Measurements from ENCODE around the gene HLA-DRA.

The HLA-DRA gene

GRCh38 chr6:32439602-32440214 is at the start of gene HLA-DRA:
HLA-DRA (plus strand) TSS chr6:32439887; CDS start chr6:32439951, 64 bp downstream.
- DNase-seq (ENCODE audit: low read depth), result peak; percentile 8

DNA sequence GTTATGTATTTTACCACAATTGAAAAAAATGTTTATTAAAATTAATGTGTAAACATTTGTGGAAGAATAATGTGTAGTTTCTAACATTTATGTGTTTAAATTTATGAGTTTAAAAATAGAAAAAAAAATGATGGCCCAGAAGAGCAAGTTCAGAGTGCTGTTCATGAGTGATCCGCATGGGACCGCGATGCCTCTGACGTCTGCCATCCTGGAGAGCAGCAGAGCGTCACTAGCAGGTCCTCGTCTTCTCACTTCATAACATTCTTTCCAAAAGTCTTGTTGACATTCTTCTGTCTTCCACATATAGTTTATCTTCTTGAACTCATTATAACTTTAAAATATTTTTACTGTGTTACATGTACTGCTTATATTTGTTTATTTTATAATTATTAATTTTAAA is 48.2 kb upstream of the HLA-DRA start:
- no peak for DNase-seq (ENCODE audit: low read depth)

DNA sequence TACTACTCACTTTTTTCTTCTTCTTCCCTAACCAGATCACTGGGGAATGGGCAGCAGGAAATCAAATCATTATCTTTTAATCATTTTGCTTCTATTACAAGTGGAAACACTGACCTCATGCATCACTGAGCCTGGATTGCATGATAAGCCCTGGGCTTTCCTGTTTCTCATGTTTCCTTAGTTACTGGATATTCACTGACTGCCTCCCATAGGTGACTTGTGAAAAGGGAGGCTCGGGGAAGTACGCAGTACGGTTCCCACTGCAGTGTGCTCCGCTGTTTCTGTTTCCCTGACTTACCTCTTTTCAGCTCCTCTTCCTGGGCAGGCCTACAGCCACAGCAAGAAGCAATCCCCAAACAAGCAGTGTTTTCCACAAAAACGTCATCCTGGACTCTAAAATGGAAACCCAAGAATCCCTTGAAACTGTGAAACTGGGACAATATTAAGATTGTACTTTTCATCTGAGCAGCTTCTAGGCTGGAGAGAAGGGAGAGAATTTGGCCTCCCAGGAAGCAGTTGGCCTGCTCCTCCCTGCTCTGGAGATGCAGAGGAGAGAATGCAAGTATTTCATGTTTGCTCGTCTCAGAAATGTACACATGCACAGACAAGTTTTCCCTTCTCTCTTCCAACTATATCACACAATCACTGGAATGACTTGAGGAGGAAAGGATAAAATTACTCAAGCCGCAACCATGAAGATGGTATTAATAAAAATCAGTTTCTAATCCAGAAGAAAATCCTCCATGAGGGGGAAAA is 45.8 kb upstream of the HLA-DRA start:
- no peak for DNase-seq (ENCODE audit: low read depth)

GRCh38 chr6:32396028-32396427 is 43.7 kb upstream of the HLA-DRA start:
- DNase-seq (ENCODE audit: low read depth), result no peak

GRCh38 chr6:32397252-32397920 is 42.3 kb upstream of the HLA-DRA start:
- DNase-seq (ENCODE audit: low read depth), result no peak

GRCh38 chr6:32401284-32401963 is 38.3 kb upstream of the HLA-DRA start:
- DNase-seq (ENCODE audit: low read depth), result no peak

DNA sequence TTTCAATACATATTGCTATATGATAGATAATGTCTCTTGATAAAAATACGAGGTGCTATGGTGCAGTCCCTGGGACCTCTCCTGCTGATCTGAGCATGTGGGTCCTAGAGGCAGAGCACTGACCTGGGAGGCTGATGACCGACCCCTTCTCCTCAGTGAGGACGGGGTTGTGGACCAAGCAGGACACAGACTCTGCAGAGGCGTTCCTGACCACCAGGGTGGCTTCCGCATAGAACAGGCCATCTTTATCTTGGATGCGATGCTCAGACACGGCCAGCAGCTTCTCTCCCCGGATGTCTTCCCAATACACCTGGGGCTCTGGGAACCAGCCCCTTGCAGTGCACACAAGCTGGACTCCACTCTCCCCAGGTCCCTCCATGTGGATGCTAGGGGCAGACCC is 36.9 kb upstream of the HLA-DRA start:
- no peak for DNase-seq (ENCODE audit: low read depth)

DNA sequence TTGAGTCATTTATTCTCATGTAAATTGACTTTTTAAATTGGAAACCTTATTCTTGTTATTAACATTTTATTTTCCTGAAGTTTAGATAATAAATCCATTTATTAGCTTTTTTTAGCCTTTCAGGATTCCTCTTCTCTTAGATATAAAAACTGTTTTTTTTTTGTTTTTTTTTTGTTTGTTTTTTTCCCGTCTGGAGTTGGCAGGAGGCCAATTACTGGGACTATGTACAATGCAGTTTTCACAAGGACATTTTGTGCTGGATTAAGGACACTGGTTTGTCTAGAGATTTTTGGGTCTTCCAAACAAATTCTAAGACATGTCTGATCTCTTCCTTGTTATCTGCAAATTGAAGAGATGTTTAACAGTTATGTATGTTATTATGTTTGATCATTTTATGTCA is 34.0 kb upstream of the HLA-DRA start:
- no peak for DNase-seq (ENCODE audit: low read depth)

DNA sequence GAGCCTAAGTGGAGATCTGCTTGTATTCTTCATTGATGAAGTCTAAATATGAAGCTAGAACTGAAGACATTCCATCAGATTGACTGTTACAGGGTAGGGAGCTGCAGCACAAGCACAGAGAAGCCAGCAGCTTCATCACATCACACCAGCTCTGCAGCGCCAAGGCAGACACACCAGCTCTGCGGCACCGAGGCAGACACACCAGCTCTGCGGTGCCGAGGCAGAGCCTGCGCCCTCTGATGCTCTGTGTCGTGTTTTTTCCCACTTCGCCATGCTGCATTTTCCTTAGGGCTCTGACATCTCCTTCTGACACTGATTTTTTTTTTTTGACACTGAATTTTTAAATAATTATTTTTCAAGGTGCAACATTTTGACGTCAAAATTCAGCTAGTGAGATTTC is 33.5 kb upstream of the HLA-DRA start:
- DNase-seq (ENCODE audit: low read depth), result no peak

GRCh38 chr6:32406857-32407256 is 32.8 kb upstream of the HLA-DRA start, which contains the start of gene BTNL2:
BTNL2 (minus strand) TSS chr6:32407181; CDS start chr6:32407123, 58 bp downstream.
- no peak for DNase-seq (ENCODE audit: low read depth)

- no peak for DNase-seq (ENCODE audit: low read depth)
Measured at GRCh38 chr6:32410906-32411305, 28.8 kb upstream of the HLA-DRA start.

DNA sequence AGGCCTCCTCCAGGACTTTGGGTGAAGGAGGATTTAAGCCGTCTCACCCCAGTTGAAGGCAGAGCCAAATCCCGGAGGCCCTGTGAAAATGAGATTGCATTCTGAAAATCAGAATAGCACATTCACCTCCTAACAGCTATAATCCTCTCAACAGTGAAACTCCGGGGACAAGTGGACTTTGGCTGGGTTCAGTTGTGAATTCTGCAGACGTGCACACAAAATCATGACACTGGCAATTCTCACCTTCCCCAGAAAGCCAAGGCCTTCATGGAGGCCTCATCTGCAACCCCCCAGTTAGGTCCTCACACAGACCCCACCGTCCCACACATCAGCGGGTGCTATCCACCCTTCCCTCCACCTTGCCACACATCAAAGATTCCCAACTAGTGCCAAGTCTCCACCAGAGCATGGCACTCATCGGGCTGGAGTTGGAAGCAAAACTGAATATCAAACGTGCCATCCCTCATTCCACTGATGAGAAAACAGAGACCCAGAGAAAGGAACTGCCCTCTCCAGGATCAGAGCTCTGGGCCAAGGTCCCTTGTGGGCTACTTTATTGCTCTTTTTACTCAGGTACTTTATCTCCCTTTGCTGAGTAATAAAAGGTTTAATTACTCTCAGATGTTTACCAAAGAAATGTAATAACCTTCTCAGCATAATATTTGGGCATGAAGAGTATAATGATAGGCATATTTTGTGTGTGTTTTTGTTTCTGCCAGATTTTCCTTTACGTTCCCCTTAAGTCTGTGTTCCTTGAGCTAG is 27.9 kb upstream of the HLA-DRA start:
- no peak for DNase-seq (ENCODE audit: low read depth)

GRCh38 chr6:32413427-32414047 is 26.1 kb upstream of the HLA-DRA start:
- DNase-seq (ENCODE audit: low read depth), result peak; percentile 76

DNA sequence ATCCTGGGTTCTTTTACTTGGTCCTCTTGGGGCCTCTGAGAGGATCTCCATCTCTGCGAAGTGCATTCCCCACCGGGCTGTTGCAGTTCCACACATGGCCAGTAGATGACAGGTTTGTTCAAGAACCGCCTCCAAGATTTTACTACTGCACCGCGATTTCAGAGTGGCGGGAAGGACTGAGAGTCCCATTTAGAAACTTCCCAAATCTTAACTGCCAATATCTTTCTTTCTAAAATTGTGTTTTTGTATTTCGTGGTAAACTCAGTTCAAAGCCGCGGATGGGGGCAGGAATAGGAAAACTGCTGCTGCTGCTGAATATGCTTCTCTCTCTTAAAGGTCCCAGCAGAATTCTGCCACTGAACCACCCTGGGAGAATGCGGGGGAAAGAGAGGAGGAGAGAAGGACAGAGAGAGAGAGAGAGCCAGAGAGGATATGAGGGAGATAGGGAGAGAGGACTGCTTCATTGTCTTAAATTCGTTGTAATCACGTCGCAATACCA is 24.1 kb upstream of the HLA-DRA start:
- DNase-seq (ENCODE audit: low read depth), result peak; percentile 68

- DNase-seq (ENCODE audit: low read depth), result no peak
Measured at GRCh38 chr6:32416036-32416435, 23.7 kb upstream of the HLA-DRA start.

GRCh38 chr6:32424589-32425300 is 14.9 kb upstream of the HLA-DRA start:
- DNase-seq (ENCODE audit: low read depth), result no peak

GRCh38 chr6:32426338-32426737 is 13.3 kb upstream of the HLA-DRA start:
- no peak for DNase-seq (ENCODE audit: low read depth)

- no peak for DNase-seq (ENCODE audit: low read depth)
Measured at GRCh38 chr6:32427218-32427617, 12.5 kb upstream of the HLA-DRA start.

DNA sequence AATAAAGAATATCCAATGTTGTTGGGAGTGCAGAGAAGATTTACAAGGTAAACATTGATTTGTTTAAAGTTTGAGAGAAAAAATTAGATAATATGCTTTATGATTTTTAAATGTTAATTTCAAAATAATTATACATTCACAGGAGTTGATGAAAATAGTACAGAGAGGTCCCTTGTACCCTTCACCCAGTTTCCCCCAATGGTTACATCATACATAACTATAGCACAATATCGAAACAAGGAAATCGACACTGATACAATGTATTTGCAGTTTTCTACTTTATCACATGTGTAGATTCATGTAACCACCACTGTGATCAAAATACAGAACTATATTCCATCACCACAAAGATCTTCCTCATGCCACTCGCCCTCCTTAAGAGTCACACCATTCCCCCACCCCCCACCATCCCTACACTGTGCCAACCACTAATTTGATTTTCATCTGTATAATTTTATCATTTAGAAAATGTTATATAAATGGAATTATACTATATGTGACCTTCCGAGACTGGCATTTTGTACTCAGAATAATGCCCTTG is 11.7 kb upstream of the HLA-DRA start:
- DNase-seq (ENCODE audit: low read depth), result no peak

DNA sequence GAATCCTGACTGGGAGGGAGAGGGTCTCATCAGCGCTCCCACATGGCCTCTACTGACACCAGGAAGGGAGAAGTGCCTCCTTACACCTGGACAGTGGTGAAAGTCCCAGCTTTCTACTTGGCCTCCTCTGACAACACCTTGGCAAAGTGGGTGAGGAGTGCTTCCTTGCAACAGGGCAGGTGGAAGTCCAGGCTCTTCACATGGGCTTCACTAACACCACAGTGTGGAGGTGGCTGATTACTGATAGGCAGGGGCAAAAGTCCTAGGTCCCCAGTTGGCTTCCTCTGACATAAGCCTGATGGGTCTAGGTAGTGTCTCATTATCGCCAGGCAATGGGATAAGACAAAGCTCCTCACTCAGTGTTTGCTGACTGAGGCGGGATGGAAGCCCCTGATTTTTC is 9.5 kb upstream of the HLA-DRA start:
- DNase-seq (ENCODE audit: low read depth), result no peak

Measured in activated T-cell treated with anti-CD3 and anti-CD28 coated beads for 24 hours (primary cell).